VCaP (cell line): ENCODE data around the gene HOXB9.

Experiments used
- H3K27ac ChIP-seq: fragments of 450-650 bp; 2 replicates; pipeline ENCODE4 v1.5.1; 2017
- TF ChIP-seq, protein P1 (sequence below): fragments of 450-650 bp; conservative IDR thresholded peaks from 2 replicates; pipeline ENCODE4 v1.5.1; 2017; ENCODE audit warnings: mild to moderate bottlenecking, moderate library complexity

The HOXB9 gene

DNA sequence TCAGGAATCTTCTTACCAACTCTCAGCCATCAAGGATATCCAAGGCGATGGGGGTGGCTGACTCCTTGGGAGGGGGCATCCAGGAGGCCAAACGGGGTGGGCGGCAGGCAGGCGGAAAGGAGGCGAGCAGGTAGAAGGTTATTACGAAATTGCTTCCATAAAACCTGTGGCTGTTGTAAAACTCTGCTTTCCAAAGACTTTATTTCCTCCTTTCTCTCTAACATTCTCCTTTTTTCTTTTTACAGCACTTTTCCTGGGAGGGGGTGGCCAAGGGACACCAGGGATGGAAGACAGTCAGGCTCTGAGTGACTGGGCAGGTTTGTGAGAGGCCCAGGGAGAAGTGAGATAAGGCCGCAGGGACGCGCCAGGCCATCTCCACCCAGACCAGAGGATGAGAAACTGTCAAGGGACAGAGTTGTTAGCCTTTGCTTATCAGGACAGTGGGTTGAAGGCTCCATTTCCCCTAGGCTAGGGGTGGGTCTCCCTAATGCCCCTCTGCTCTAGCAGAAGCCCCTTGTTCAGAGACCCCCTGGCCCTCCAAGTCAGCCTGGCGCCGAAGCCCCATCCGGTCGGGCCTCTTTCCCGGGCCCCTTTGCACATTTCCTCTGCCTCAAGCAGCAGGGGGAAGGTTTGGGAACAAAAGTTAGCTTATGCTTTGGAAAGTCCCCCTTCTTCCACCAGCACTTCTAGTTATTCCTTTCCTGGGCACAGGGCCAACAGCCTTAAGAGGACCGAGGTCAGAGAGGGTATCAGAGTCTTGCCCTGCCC is 5.0 kb upstream of the HOXB9 start:
- H3K27ac ChIP-seq = no peak overlapping the region
- TF ChIP-seq, protein P1, sequence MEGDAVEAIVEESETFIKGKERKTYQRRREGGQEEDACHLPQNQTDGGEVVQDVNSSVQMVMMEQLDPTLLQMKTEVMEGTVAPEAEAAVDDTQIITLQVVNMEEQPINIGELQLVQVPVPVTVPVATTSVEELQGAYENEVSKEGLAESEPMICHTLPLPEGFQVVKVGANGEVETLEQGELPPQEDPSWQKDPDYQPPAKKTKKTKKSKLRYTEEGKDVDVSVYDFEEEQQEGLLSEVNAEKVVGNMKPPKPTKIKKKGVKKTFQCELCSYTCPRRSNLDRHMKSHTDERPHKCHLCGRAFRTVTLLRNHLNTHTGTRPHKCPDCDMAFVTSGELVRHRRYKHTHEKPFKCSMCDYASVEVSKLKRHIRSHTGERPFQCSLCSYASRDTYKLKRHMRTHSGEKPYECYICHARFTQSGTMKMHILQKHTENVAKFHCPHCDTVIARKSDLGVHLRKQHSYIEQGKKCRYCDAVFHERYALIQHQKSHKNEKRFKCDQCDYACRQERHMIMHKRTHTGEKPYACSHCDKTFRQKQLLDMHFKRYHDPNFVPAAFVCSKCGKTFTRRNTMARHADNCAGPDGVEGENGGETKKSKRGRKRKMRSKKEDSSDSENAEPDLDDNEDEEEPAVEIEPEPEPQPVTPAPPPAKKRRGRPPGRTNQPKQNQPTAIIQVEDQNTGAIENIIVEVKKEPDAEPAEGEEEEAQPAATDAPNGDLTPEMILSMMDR = no peak

DNA sequence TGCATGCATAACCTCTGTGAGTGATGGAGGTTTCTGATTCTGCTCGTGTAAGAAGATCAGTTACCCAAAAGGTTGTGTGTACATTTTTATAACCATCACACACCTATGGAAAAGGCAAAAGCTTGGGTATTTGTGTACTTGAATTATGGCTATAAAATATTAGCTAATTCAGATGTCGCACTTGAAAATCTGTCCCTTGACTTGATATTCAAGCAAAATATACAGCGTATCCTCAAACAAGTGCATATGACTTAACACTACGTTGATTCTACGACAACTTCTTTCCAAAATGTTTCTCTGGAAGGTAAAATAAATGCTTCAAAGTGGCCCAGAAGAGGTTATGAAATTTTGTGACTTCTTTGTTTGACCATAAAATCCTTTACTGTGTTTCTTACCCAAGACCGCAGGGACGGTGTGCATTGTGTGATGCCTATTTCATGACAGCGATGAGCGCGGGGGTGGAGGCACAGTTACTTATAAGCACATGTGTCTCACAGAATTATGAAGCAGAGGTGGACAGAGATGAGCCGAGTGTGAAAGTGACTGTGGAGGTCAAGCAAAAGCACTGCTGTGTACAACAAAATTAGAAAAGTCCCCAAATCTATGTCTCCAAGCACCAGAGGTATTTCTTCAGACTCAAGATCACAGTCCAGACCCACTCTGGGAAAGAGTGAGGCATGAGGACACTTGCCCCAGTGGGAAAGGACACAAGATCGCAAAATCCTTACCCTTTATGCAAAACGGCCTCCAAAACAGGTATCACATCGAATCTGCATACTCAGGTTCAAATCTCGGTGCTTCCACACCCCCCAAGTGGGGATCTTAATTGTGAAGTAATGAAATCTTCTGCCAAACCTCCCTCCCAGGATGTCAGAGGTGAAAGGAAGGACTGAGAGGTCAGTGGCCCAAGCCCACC is 4.1 kb upstream of the HOXB9 start:
- TF ChIP-seq, protein P1 = no peak
- H3K27ac ChIP-seq = no peak overlapping the region

DNA sequence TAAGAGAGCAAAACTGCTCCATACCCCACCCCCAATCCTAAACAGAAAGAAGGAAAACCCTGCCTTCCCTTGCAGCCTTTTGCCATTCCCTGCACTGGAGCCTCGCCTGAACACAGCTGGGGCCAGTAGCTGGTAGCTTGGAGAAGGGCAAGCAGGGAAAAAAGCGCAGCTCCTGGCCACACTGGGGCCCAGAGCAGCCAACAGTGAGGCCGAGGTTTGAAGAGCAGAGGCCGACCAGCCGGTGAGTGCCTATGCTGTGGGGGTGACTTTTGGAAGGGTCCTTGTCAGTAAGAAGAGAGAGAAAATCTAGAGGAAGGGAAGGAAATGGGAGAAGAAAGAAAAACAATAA is 3.2 kb upstream of the HOXB9 start:
- TF ChIP-seq, protein P1 = no peak
- no peak overlapping the region for H3K27ac ChIP-seq

DNA sequence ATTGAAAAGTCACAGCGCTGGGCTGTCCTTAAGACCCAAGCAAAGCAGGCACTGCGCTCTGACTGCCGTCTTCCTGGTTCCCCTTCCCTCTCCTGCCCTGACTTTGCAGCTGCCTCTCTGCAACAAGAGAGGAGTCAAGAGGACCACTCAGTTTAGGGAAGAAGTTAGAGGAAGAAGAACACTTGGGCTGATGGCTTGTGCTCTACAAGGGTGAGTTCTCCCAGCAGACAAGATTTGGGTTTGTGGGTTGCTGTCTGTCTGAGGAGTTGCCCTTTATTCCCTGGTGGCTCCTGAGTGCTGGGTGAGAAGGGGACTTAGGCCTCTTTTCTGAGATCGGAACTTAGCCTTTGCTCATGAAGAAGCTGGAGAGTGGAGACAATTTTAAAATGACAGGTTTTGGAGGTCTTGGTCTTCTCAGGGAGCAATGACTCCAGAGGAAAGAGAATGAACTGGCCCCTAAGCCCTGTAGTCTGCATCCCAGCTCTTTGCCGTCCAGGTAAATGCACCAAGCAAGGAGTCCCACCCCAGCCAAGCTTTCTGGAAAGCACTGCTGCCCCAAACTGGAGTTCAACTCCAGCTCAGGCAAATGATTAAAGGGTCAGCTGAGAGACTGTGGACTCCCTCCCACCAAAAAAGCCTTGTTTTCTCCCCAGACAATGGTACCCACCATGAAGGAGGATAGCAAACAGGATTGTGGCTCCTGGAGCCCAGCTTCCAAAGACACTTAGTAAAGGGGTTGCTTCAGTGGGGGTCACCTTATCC is 2.7 kb upstream of the HOXB9 start:
- TF ChIP-seq, protein P1 = no peak
- no peak overlapping the region for H3K27ac ChIP-seq

DNA sequence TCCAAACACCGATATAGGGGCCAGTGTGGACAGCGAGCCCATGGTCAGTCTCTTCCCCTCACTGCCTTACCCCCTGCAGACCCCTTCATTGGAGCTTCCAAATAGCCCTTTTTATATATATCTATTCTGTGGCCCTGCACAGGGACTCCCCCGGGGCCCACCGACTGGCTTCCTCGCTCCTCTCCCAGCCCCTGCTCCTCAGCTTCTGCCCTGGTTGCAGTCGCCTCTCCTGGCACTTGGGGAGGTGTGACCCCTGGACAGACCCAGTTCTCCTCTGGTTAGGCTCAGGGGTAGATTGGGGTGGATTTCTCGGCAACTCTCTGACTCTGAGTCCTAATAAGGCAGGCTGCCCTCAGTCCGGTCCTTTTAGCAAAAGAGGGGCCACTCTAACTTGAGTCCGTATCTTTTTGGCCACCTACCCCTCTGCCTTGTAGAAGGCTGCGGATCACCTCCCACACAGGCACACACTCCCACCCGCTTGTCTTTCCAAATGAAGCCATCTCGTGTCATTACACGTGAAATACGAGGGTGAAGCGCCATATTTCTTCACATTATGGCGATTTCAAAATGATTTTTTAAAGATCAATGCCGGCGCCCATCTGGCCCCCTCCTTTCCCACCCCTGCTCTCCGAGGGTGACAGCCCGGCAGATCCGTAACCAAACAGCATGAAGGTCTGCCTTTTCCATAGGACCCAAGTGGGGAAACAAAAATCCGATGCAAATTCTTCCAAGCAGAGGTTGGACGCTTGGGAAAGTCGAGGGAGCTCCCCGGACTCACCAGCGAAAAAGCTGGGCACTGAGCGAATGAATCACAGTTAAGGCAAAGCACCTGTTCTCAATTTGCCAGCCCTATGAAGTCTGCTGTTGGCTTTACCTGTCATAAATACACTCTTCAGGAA is 1.7 kb upstream of the HOXB9 start:
- TF ChIP-seq, protein P1 = no peak
- no peak overlapping the region for H3K27ac ChIP-seq

DNA sequence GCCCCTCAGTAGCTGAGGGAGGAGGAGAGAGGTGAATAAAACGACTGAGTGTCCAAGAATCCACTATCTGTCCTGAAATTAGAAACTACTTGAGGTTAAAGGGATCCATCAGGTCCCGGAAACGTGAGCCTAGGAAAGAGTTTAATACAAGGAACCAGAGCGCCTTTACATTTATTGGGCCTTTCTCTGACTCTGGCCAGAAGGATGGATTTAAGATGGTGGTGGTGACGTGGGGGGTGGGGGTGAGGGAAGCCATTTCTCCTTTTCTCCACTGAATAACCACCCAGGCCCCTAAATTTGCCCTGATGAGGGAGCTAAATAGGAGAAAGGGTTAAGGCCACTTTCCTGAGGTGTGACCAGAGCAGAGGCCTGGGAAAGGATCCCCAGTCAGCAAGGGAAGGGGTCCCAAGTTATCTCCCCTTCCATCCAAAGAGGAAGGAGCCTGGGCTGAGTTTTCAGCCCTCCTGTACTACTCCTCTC is 1.0 kb upstream of the HOXB9 start:
- no peak overlapping the region for H3K27ac ChIP-seq
- TF ChIP-seq, protein P1 = no peak
